Tibial nerve (tissue), 3 donors: ENCODE measurements around the gene AQP1.

ENCODE experiments used
- POLR2A ChIP-seq, 2 donors: fragments of 450-650 bp; IDR thresholded peaks; one replicate each; pipeline ENCODE4 v1.6.1; 2017; ENCODE audit warnings: antibody characterized with exemption in 2 of 2, mild to moderate bottlenecking in 2 of 2, moderate library complexity in 2 of 2
- TF ChIP-seq, protein P1 (sequence below), 5 experiments: fragments of 200-600 bp in 3 of 5; fragments of 450-650 bp in 2 of 5; sonication (generic) in 3 of 5; IDR thresholded peaks; one replicate each; pipeline ENCODE4 v1.5.1; 2016 to 2019; ENCODE audit warnings: antibody characterized with exemption in 5 of 5, mild to moderate bottlenecking in 3 of 5, moderate library complexity in 2 of 5

DNA sequence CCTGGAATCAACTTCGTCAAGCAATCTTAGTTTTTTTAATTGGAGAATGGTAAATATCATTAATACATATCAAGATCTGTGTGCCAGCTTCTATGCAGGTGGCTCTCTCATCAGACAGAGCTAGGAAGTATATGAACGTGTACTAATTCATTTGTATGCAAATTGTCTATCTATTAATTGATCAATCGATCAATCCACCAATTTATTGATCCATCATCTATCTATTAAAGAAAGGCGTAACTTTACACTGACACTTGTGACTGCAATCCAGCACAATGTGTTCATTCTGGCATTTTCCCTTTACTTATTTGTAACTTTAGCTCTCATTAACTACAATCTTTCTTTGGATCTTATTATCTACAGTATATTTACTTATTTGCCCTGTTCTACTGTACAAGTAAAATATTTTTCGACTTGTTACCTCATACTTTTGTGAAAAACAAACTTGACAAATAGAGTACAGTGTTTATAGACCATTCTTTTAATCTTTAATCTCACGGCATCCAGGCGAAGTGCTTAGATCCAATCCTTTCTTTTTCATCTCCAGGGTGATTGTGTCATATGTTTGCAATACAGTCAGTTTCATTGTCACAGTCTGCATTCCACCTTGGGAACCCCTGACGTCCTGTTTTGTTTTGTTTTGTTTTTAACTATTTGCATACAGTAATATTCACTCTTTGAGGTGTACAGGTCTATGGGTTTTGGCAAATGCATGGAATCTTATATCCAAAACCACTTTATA lies 30.1 kb downstream of the AQP1 start:
- TF ChIP-seq POLR2A (IDR thresholded peaks at IDR 0.05): no peak
- TF ChIP-seq, protein P1, sequence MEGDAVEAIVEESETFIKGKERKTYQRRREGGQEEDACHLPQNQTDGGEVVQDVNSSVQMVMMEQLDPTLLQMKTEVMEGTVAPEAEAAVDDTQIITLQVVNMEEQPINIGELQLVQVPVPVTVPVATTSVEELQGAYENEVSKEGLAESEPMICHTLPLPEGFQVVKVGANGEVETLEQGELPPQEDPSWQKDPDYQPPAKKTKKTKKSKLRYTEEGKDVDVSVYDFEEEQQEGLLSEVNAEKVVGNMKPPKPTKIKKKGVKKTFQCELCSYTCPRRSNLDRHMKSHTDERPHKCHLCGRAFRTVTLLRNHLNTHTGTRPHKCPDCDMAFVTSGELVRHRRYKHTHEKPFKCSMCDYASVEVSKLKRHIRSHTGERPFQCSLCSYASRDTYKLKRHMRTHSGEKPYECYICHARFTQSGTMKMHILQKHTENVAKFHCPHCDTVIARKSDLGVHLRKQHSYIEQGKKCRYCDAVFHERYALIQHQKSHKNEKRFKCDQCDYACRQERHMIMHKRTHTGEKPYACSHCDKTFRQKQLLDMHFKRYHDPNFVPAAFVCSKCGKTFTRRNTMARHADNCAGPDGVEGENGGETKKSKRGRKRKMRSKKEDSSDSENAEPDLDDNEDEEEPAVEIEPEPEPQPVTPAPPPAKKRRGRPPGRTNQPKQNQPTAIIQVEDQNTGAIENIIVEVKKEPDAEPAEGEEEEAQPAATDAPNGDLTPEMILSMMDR (IDR thresholded peaks at IDR 0.05): no peak
